Tibial nerve (tissue), 4 donors: Measurements from ENCODE around the gene POLA2.

ENCODE experiments used
- CTCF ChIP-seq, 5 experiments: fragments of 200-600 bp in 3 of 5; fragments of 450-650 bp in 2 of 5; sonication (generic) in 3 of 5; IDR thresholded peaks; one replicate each; pipeline ENCODE4 v1.5.1; 2016 to 2019; ENCODE audit warnings: antibody characterized with exemption in 5 of 5, mild to moderate bottlenecking in 3 of 5, moderate library complexity in 2 of 5
- EP300 ChIP-seq, 2 donors: sonication (generic); formaldehyde crosslinking; IDR thresholded peaks; one replicate each; pipeline ENCODE4 v1.6.1; 2017; ENCODE audit warnings: antibody characterized with exemption in 2 of 2, mild to moderate bottlenecking in 1 of 2
- POLR2A ChIP-seq, 2 donors: fragments of 450-650 bp; IDR thresholded peaks; one replicate each; pipeline ENCODE4 v1.6.1; 2017; ENCODE audit warnings: antibody characterized with exemption in 2 of 2, mild to moderate bottlenecking in 2 of 2, moderate library complexity in 2 of 2

GRCh38 chr11:65320386-65321075, 58.8 kb downstream of the POLA2 start:
- TF ChIP-seq CTCF (IDR thresholded peaks at IDR 0.05) (no peak), POLR2A (IDR thresholded peaks at IDR 0.05) (no peak), EP300 (IDR thresholded peaks at IDR 0.05) (no peak)
